Islet of Langerhans (tissue), 1 donor: ENCODE data around the gene MARCHF3.
"Not testable (repeated sequence)": the region's sequence is repeated elsewhere in the genome, so short reads cannot be mapped to it uniquely, and the experiment has no call there.

Experiments used
- FAIRE-seq: peaks from one replicate; lab custom pipeline; 2011; peaks lifted over from hg19 to GRCh38; lab: Jason Lieb, UNC

MARCHF3 gene

DNA sequence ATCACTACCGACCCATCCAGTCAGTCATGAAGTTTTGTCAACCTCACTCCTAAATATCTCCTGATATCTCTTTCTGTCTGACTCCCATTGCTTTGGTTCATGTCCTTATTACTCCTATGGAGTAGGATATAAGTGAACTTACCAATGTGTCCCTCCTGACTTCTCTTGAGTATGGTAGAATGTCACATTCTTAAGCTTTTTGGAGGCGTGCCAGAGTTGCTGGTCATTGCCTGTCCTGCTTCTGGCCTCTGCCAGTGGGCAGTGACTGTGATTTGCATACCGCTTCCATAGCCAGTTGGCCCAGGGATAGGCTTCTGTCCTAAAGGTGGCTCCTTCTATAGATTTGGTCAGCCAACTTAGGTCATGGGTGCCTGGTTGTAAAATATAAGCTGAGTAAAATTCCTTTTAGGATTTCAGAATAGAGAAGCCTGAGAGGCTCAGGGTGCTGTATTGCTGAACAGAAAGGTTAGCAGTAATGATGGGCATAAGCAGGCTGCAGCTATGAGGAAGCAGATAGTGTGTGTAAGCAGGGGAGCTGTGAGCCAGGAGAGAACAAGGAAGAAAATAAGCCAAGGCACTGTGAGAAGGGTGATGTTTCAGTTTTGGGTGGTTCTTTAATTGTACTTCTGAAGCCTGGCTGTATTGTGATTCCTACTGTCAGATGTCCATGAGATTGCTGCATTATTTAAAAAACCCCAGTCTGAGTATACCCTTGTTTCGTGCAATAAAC, 16.1 kb upstream of the MARCHF3 start:
- no peak for FAIRE-seq

DNA sequence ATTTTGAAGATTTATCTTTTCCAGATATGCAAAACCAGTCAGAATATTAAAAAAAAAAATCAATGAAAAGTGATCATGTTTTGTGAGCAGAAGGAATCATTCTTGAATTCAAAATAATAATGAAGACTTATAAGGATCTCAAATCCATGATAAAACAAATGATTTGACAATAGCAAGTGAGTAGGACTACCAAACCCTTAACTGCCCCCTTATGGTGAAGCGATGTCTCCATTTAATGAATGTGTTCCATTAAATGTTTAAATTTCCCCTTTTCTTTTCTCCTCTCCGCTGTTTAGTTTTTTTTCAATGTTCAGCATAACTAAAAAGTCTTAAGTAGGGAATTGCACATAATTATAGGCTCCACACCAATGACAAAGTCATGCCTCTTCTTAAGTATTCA, 12.2 kb upstream of the MARCHF3 start:
- FAIRE-seq = no peak

DNA sequence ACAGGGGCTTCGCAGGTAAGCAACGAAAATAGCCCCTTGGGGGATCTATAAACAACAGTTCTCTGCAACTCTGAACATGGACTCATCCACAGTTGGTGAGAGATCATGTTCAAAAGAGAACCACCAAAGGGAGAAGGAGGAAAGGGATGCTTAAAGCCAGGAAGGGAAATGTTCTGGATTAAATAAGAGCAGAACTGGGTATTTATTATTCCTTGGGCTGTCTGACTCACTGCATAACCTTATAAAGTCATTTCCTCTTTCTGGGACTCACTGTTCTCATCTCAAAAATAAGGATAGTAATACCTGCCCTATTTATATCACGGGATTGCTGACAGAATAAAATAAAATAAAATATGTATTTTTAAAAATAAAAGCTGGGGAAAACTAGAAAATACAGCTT, 11.2 kb upstream of the MARCHF3 start:
- no peak for FAIRE-seq

DNA sequence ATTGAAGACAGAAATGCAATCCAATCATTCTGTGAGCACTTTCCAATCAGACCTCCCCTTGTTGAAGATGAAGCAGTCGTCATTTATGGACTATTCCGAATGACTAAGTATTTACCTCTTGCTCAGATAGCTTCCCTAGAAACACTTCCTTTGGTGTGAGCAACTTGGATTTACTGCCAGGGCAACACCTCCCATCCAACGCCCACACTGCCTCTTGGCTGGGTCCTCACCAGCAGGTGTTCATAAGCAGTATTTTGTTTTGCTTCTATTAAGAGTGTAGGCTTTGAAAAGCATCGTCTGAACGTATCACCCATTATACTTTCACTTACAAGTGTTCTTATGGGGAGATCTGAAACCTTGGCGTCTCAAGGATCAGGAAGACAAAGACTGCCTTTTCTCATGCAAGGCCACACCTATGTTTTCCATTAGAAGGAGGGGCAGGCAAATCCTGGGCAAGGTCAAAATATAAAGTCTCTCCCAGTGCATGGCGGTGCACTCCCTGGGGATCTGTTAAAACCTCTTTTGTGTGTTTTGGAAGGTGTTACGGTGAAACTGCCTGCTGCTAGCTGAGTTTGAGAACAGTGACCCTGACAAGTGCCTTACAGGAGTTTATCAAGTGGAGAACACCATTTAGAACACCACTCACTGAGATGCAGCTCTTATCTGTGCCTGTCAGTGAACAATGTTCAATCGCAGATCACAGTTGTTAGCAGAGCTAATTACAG, 10.6 kb upstream of the MARCHF3 start:
- no peak for FAIRE-seq

DNA sequence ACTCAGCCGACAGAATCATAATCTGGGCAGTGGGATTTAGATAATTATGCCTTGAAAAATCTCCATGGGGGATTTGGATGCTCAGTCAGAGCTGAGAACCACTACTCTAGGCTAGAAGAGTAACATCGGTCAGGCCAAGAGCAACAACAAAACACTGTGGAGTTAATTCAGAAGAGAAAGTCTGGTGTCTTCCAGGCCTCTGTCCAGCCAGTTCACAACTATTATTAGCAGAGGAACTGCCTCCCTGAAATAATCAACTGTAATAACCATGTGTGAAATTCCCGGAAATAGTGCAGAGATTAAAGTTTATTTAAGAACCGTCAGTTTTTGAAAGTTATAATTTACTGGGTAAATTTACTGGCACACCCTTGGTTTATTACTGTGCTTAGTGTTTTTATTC, 8.2 kb upstream of the MARCHF3 start:
- FAIRE-seq = no peak

DNA sequence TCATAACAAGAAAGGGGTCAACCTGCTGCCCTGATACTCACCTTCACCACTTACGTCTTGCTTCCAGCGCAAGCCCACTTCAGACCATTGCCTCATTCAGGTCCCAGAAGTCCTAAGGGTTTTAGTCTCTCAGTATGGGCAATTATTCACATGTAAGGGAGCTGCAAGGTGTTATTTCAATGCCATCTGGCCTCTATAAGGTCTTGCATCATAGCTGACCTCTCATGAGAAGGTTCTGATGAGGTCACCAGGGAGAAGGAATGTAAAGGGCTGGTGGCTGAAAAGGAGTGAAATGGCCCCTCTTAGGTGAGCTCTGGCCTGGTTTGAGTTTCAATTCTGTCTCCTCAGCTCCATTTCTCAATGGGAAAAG, 1.5 kb upstream of the MARCHF3 start:
- no peak for FAIRE-seq

DNA sequence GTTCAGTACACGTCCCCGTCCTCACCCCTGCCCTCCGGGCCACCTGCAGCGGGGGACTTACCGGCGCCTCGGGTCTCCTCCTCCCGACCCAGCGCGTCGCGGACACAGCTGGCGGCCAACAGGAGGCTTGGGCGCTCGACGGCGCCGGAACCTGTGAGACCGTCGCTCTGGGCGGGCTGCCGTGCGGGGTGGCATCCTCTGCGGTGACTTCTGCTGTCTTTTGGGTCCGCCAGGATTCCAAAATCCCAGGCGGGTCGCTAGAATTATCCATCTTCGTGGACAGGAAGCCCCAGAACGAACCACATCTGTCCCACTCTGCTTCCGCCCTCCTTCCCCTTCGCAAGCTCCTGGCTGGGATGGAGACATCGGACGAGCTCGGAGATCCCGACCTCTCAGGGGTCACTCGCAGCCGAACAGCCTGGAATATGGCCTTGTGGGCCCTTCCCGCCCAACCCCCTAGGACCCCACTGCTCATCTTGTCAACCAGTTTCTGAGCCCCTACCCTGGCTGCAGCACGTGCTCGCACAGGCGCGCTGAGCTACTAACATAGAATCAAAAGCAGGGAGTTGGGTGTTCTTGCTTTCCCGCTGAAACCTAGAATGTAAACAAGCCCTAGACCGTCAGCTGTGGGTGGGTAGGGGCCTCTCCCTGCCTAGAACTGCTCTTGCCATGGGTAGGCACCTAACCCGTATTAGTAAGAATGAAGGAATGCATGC, 947 bp upstream of the MARCHF3 start:
- FAIRE-seq = no peak

DNA sequence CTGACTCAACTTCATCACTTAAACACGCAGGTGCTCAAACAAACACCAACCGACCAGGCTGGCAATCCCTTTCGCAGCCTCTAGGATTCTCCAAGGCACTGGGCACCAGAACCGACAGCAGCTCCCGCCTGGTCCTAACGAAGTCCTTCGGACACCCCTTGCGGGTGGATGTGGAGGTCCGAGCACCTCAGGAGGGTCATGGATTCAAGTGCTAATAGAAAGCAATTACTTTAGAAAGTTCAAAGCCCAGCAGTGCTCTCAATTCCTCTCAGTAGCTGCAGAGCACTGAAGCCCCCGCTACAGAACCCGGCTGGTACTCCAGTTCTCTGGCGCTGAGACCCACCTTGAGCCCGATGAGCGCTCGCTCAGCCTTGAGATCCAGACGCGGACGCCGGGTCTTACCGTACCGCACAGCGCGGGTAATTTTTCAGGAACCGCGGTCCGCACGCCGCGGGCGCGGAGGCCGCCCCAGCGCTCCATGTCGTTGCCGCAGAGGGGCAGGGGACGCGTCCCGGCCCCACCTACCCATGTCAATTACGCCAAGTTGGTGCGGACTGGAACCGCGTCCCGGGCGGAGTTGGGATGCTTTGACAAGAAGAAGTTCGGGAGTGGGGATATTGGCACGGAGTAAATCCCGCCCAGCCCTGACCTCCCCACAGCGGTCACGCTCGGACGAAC, 638 bp downstream of the MARCHF3 start:
- no peak for FAIRE-seq

DNA sequence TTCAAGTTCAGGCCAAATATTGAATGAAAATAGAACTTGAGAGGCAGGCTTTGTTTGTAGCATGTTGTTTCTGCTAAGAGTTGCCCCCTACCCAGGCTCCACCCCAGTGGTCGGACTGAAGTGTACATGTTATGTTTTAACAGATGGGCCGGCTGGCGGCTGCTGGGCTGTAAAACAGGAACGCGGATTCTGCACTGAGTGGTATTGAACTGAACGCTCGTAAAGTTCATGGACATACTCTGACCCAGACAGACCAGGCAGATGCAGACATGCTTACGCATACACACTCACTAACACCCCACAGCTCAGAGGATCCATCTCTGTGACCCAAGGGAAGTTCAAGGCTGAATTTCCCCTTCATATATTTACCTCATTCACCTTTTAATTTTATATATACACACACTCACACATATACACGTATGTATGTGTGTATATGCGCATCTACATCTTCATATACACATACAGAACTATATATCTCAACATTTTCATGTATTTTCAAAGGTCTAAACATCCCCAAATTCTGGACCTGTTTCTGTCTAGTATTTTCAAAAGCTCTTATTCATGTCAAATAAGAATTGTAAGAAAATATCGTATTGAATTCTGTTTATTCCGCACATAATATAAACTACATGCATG, 1.4 kb downstream of the MARCHF3 start:
- no peak for FAIRE-seq

DNA sequence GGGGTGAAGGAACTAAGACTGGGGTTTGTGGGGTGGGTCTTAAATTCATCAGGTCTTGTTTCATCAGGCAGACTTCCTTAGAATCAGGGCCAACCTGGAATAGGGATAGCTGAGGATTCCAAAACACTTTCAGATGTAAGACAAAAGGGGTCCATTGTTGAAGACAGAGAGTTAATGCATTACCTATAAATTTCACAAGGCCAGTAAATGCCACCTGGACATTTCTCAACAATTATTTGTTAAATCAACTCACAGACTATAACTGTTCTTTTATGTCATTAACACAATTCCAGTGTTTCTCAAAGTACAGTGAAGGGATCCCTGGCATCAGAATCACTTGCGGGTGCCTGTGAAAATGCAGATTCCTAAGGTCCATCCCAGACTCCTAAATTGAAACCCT, 2.8 kb downstream of the MARCHF3 start:
- FAIRE-seq = no peak

DNA sequence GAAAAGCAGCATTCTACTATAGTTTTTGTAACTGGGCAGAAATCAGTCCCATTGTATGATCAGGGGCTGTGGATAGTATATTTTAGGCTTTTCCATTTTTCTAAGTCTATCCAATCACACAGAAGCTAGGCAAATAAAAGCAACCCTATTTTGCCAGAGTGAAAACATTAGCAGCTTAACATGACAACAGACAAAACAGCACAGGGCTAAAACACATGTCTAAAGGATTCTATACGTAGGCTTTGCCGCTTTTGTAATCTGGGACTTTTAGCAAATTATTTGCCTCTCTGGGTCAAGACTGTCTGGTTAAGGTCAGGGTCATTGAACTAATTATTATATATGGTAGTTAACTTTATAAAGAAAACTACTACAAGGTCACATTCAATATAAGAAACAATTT, 4.2 kb downstream of the MARCHF3 start:
- no peak for FAIRE-seq

DNA sequence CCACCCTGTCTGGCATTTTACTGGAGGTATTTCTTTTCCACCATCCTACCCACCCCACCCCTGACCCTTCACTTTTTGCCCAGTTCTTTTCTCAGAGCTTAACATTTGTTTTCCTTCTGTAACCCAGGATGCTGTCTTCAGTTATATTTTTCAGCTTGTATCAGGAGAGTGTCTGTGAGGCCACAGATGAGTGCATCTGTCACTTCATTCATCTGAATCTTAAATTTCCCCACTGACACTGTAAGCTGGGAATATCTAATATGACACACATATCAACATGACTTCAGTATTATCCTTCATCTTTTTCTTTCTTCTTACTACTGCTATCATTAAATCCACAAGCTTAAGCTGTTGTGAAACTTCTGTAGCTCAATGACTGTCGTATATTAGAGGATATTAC, 4.9 kb downstream of the MARCHF3 start:
- no peak for FAIRE-seq

DNA sequence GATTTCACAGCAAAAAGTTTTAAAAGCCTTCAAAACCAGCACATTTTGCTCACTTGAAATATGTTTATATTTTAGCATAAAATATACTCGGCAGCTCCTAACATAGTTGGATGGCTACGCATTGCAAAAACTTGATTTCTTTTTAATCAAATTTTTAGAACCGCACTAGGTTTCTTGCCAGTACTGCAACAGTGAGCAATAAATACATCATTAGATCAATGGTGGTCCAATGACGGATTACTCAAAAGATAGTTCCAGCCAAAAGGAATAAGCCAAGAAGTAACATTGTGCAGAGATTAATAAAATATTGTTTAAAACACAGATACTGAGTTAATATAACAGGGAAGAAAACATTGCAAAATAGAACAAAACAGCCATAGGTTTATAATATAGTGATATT, 5.5 kb downstream of the MARCHF3 start:
- no peak for FAIRE-seq

DNA sequence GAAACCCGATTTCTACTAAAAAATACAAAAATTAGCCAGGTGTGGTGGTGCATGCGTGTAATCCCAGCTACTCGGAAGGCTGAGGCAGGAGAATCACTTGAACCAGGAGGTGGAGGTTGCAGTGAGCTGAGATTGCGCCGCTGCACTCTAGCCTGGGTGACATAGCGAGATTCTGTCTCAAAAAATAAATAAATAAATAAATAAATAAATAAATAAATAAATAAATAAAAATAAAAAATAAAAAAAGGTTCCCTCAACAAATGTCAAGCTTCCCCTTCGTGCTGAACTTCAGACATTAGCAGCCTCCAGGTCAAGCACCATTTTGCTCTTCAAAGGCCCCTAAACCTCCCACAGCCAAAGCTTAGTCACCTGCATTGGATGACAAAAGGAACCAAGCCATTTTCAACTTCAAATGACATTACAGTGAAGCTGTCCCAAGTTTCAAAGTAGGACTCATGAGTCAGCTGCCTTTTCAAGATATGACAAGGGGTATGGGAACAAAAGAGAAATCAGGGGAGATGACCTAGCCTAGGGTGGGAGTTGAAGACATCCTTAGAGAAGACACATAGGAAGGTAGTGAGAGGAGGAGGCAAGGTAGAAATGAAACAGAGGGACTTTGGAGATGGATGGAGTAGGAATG, 6.7 kb downstream of the MARCHF3 start:
- FAIRE-seq = not testable (repeated sequence)

DNA sequence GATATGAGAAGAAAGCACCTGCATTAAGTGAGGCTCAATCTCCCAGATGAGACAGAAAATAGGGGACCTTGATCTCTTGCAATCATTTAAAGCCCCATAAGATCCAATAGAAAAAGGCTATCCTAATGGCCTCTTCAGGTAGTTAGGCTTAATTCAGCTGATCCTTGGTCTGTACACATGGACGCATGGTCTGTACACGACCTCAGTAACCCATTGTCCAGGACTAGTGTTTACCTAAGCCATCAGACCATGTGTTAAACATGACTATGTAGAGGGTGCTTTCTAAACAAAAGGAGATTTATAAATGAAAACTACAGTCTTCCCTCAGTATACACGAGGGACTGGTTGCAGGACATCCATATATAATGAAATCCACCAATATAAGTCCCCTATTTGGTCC, 7.5 kb downstream of the MARCHF3 start:
- no peak for FAIRE-seq

DNA sequence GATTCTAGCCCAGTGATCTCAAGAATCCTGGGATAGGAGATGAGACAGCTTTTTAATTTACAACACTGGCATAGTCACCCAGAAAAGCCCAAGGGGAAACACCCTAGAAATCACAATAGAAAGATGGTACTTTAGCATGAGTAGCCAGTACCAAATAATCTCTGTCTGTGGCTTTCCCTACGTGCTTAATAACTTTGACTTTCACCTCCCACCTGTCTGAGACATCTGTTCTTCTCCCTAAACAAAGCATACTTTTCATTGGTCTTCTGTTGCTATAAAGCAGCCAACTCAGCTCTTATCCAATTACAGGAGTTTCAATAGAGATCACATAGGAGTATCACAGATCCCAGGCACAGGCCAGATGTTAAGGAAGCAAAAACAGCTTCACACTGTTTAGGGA, 10.4 kb downstream of the MARCHF3 start:
- no peak for FAIRE-seq

DNA sequence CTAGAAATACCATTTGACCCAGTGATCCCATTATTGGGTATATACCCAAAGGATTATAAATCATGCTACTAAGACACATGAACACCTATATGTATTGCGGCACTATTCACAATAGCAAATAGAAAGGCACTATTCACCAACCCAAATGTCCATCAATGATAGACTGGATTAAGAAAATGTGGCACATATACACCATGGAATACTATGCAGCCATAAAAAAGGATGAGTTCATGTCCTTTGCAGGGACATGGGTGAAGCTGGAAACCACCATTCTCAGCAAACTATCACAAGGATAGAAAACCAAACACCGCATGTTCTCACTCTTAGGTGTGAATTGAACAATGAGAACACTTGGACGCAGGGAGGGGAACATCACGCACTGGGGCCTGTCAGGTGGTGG, 13.6 kb downstream of the MARCHF3 start:
- FAIRE-seq = not testable (repeated sequence)

DNA sequence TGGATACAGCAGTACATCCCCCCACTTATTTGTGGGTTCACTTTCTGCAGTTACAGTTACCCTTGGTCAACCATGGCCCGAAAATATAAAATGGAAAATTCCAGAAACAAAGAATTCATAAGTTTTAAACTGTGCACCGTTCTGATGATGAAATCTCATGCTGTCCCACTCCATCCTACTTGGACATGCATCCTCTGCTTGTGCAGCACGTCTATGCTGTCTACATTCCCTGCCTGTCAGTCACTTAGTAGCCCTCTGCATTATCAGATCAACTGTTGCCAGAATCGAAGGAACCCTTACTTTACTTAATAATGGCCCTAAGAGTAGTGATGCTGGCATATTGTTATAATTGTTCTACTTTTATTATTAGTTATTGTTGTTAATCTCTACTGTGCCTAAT, 14.6 kb downstream of the MARCHF3 start:
- FAIRE-seq = no peak

DNA sequence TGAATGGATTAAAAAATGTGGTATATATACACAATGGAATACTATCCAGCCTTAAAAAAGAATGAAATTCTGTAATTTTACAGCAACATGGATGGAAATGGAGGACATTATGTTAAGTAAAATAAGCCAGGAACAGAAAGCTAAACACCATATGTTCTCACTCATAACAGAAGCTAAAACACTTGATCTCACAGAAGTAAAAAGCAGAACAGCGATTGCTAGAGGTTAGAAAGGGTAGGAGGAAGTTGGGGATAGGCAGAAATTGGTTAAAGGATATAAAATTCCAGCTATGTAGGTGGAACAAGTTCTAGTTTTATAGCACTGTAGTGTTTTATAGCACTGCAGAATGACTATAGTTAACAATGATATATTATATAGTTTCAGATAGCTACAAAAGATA, 15.8 kb downstream of the MARCHF3 start:
- FAIRE-seq = no peak

DNA sequence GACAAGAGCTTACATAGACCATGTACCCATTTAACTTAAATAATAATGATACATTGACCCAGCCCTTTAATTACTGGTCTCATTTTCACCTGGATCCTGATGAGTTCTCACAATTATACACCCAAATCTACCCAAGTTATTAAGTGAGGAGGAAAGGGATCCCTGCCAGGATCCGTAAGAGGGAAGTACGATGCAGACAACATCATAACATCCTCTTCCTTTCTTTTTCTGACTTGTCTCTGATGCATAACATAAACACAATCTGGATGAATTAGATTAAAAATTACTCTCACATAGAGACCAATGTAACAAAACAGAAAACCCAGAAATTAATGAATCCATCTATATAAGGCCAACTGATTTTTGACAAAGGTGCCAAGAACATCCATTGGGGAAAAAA, 17.0 kb downstream of the MARCHF3 start:
- FAIRE-seq = no peak

DNA sequence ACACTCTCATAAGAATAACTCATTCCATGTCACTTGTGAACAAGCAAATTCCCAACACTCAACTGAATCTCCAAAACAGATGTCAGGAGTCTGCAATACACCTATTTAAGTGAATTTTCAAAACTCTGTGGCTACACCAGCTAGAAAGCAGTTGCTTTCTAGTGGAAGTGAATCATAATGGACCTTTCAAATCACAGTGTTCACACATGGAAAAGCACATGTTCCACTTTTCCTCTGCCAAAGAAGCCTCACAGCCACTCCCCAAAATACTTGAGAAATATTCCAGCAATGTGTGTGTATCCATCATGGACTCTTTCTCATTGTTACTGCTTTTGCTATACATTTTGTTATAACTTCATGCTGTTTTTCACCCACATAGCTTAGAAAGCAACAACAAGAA, 17.4 kb downstream of the MARCHF3 start:
- FAIRE-seq = no peak
